Erythroblast (primary cell): ENCODE results near the gene SMNDC1.

ENCODE experiments used
- GATA1 ChIP-seq: IDR thresholded peaks from 2 replicates; pipeline ENCODE4 v1.6.1; 2011; ENCODE audit warnings: low read depth, mild to moderate bottlenecking, control low read depth, low read length, moderate library complexity
- POLR2A ChIP-seq: IDR thresholded peaks from 2 replicates; pipeline ENCODE4 v1.6.1; 2011; ENCODE audit warnings: mild to moderate bottlenecking, low read length

- TF ChIP-seq POLR2A (no peak), GATA1 (no peak)
These were observed 48.8 kb upstream of the SMNDC1 start for GRCh38 chr10:110353244-110354119.
